ENCODE results near the gene DNM3.

GRCh38 chr1:172322219-172323061 is 481.1 kb downstream of the DNM3 start:
- no peak for TF ChIP-seq RFX5 (IDR thresholded peaks at IDR 0.05; ENCODE audit: borderline replicate concordance, low read depth, low read length)
- no peak for TF ChIP-seq TAF7 (optimal IDR thresholded peaks at IDR 0.05; ENCODE audit: borderline replicate concordance, low read depth, low read length)
- TF ChIP-seq CHD2 (IDR thresholded peaks at IDR 0.05; ENCODE audit: low read length), result no peak
- no peak for TF ChIP-seq ATF3 (IDR thresholded peaks at IDR 0.05; ENCODE audit: insufficient read depth, low read depth, low read length)
- TF ChIP-seq CTCF (IDR thresholded peaks at IDR 0.05; ENCODE audit: control extremely low read depth in 1 of 3, insufficient read depth in 1 of 3, low read depth in 1 of 3, low read length in 3 of 3), result no peak
- no peak for TF ChIP-seq EZH2 (IDR thresholded peaks at IDR 0.05; ENCODE audit: low read depth, low read length, severe bottlenecking)
- no peak for TF ChIP-seq CHD1 (IDR thresholded peaks at IDR 0.05; ENCODE audit: low read depth, low read length)
- no peak for TF ChIP-seq CBX8 (IDR thresholded peaks at IDR 0.05; ENCODE audit: borderline replicate concordance, low read depth, low read length)
- no peak for TF ChIP-seq POLR2A (IDR thresholded peaks at IDR 0.05; ENCODE audit: control extremely low read depth in 1 of 2, low read depth in 2 of 2, low read length in 2 of 2)
- TF ChIP-seq SIN3A (conservative IDR thresholded peaks at IDR 0.05 in 1 of 2, IDR thresholded peaks at IDR 0.05 in 1 of 2; ENCODE audit: low read depth in 1 of 2, low read length in 2 of 2), result no peak
- TF ChIP-seq MAFK (IDR thresholded peaks at IDR 0.05; ENCODE audit: low read depth, low read length), result no peak

All from H1 (cell line).